K562 (cell line): Measurements from ENCODE around the gene UCHL5. TPM values are rescaled to one million over a fixed set of nuclear protein-coding genes. Genes with fewer than 3 reads are reported as not detected.

ENCODE experiments used
- ARID4B ChIP-seq: sonication (generic); formaldehyde crosslinking; IDR thresholded peaks from 2 replicates; pipeline ENCODE4 v1.8.0; 2022; ENCODE audit warnings: mild to moderate bottlenecking, missing genetic modification reagents
- CREB1 ChIP-seq, 2 experiments: sonication (generic) in 1 of 2; formaldehyde crosslinking in 1 of 2; IDR thresholded peaks; 2 replicates each; pipeline versions ENCODE4 v1.6.1 to v1.8.0; 2012 to 2022; ENCODE audit warnings: inconsistent platforms in 1 of 2, mild to moderate bottlenecking in 1 of 2, missing genetic modification reagents in 1 of 2, moderate library complexity in 1 of 2
- DPF2 ChIP-seq: fragments of 450-650 bp; IDR thresholded peaks from 2 replicates; pipeline ENCODE4 v1.6.1; 2016
- ELF1 ChIP-seq: fragments of 200-800 bp; sonication (Bioruptor generic); IDR thresholded peaks from 2 replicates; pipeline ENCODE4 v1.6.1; 2016; ENCODE audit warnings: missing genetic modification characterization, missing compliant biosample characterization
- ETV1 ChIP-seq: fragments of 450-650 bp; conservative IDR thresholded peaks from 2 replicates; pipeline ENCODE4 v1.6.1; 2016; ENCODE audit warnings: missing genetic modification characterization, control low read depth, low read depth, missing compliant biosample characterization
- FOXP1 ChIP-seq: sonication (generic); formaldehyde crosslinking; IDR thresholded peaks from 2 replicates; pipeline ENCODE4 v1.8.0; 2022; ENCODE audit warnings: mild to moderate bottlenecking, missing genetic modification reagents
- NFIC ChIP-seq: fragments of 450-650 bp; IDR thresholded peaks from 2 replicates; pipeline ENCODE4 v1.6.1; 2017; ENCODE audit warnings: mild to moderate bottlenecking, inconsistent platforms
- NR2C2 ChIP-seq, 2 experiments: fragments of 200-800 bp in 1 of 2; sonication (Bioruptor generic) in 1 of 2; sonication (generic) in 1 of 2; formaldehyde crosslinking in 1 of 2; IDR thresholded peaks; 2 replicates each; pipeline versions ENCODE4 v1.6.1 to v1.8.0; 2016 to 2022; ENCODE audit warnings: mild to moderate bottlenecking in 1 of 2, missing compliant biosample characterization in 1 of 2, missing genetic modification characterization in 1 of 2, missing genetic modification reagents in 1 of 2
- RNF2 ChIP-seq: sonication (generic); IDR thresholded peaks from 2 replicates; pipeline ENCODE4 v1.6.1; 2016
- SMARCA4 ChIP-seq: fragments of 450-650 bp; IDR thresholded peaks from 2 replicates; pipeline ENCODE4 v1.6.1; 2016
- SMARCC2 ChIP-seq: fragments of 450-650 bp; IDR thresholded peaks from 2 replicates; pipeline ENCODE4 v1.6.1; 2017; ENCODE audit warnings: antibody characterized with exemption, moderate library complexity, mild to moderate bottlenecking, low read depth
- TFE3 ChIP-seq: fragments of 450-650 bp; formaldehyde crosslinking; IDR thresholded peaks from 2 replicates; pipeline ENCODE4 v1.4.0; 2020; ENCODE audit warnings: mild to moderate bottlenecking, mixed read lengths
- ZBED1 ChIP-seq: IDR thresholded peaks from 2 replicates; pipeline ENCODE4 v1.6.1; 2014
- ZNF12 ChIP-seq: sonication (generic); formaldehyde crosslinking; IDR thresholded peaks from 2 replicates; pipeline ENCODE4 v1.4.0; 2020; ENCODE audit warnings: mild to moderate bottlenecking, missing genetic modification reagents
- ZNF717 ChIP-seq: fragments of 250-450 bp; sonication (Bioruptor Pico); IDR thresholded peaks from 2 replicates; pipeline ENCODE4 v1.5.0; 2021
- polyA plus RNA-seq, 8 experiments: library from polyadenylated mRNA; depleted of rRNA in 4 of 8; stranded (reverse) in 5 of 8; unstranded in 3 of 8; fragments of >200 nt; fragmentation: Nextera tagmentation in 2 of 8; fragmentation: Illumina TruSeq in 1 of 8; extraction: Ambion mirVana in 2 of 8; extraction: Trizol in 1 of 8; gene quantifications; 2 replicates each; pipeline versions ENCODE4 v1.2.1 to v1.2.3, GENCODE V29; 2011 to 2014; ENCODE audit warnings: inconsistent platforms in 1 of 8, missing spikeins in 1 of 8
- total RNA-seq, 7 experiments: library from RNA; depleted of rRNA in 6 of 7; stranded (reverse); fragments of >200 nt in 6 of 7; fragmentation: Illumina TruSeq in 2 of 7; extraction: Trizol in 2 of 7; gene quantifications; 2 replicates each; pipeline versions ENCODE4 v1.2.1 to v1.2.3, GENCODE V29; 2011 to 2021; ENCODE audit warnings: low replicate concordance in 1 of 7
- TF ChIP-seq, protein P1 (sequence below): fragments of 200-800 bp; sonication (Bioruptor generic); IDR thresholded peaks from 2 replicates; pipeline ENCODE4 v1.6.1; 2016; ENCODE audit warnings: missing genetic modification characterization, missing compliant biosample characterization

UCHL5 gene
- total and polyA plus RNA-seq, 9 of the 15 experiments (the other 6 are each of a cell fraction or from before 2014, with no cell fraction given): 61.0 to 206 (median 122) TPM

DNA sequence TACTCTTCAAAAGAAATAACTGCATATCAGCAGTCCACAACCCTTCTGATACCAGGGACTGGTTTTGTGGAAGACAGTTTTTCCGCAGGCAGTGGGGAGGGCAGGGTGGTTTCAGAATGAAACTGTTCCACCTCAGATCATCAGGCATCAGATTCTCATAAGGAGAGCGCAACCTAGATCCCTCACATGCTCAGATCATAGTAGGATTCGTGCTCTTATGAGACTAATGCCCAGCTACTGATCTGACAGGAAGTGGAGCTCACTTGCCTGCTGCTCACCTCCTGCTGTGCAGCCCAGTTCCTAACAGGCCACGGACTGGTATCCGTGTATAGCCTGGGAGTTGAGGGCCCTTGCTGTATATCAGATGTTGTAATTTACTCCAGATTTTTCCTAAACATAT lies 11.8 kb upstream of the UCHL5 start (continued):
- no peak for TF ChIP-seq NR2C2 (CRISPR knock-in tag; IDR thresholded peaks at IDR 0.05)
- TF ChIP-seq NR2C2 (tag; IDR thresholded peaks at IDR 0.05): no peak
- no peak for TF ChIP-seq TFE3 (CRISPR knock-in tag)
- peak; percentile 27; the same call in 1 of the 2 replicates for TF ChIP-seq ETV1
- TF ChIP-seq, protein P1, sequence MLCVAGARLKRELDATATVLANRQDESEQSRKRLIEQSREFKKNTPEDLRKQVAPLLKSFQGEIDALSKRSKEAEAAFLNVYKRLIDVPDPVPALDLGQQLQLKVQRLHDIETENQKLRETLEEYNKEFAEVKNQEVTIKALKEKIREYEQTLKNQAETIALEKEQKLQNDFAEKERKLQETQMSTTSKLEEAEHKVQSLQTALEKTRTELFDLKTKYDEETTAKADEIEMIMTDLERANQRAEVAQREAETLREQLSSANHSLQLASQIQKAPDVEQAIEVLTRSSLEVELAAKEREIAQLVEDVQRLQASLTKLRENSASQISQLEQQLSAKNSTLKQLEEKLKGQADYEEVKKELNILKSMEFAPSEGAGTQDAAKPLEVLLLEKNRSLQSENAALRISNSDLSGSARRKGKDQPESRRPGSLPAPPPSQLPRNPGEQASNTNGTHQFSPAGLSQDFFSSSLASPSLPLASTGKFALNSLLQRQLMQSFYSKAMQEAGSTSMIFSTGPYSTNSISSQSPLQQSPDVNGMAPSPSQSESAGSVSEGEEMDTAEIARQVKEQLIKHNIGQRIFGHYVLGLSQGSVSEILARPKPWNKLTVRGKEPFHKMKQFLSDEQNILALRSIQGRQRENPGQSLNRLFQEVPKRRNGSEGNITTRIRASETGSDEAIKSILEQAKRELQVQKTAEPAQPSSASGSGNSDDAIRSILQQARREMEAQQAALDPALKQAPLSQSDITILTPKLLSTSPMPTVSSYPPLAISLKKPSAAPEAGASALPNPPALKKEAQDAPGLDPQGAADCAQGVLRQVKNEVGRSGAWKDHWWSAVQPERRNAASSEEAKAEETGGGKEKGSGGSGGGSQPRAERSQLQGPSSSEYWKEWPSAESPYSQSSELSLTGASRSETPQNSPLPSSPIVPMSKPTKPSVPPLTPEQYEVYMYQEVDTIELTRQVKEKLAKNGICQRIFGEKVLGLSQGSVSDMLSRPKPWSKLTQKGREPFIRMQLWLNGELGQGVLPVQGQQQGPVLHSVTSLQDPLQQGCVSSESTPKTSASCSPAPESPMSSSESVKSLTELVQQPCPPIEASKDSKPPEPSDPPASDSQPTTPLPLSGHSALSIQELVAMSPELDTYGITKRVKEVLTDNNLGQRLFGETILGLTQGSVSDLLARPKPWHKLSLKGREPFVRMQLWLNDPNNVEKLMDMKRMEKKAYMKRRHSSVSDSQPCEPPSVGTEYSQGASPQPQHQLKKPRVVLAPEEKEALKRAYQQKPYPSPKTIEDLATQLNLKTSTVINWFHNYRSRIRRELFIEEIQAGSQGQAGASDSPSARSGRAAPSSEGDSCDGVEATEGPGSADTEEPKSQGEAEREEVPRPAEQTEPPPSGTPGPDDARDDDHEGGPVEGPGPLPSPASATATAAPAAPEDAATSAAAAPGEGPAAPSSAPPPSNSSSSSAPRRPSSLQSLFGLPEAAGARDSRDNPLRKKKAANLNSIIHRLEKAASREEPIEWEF (CRISPR knock-in tag): no peak
- no peak for TF ChIP-seq ZNF717 (CRISPR knock-in tag)
- 0 out of 2 replicates have a peak, but pooled peaks have one; percentile 10 for TF ChIP-seq DPF2
- no peak for TF ChIP-seq NFIC
- no peak for TF ChIP-seq SMARCC2
- TF ChIP-seq RNF2: no peak
- TF ChIP-seq FOXP1 (CRISPR knock-in tag): no peak
- no peak for TF ChIP-seq ARID4B (CRISPR knock-in tag)
- 0 out of 2 replicates have a peak, but pooled peaks have one; percentile 5 for TF ChIP-seq ELF1 (tag)
- no peak for TF ChIP-seq CREB1 (IDR thresholded peaks at IDR 0.05)
- no peak for TF ChIP-seq CREB1 (CRISPR knock-in tag; IDR thresholded peaks at IDR 0.05)
- 0 out of 2 replicates have a peak, but pooled peaks have one; percentile 18 for TF ChIP-seq SMARCA4
- 0 out of 2 replicates have a peak, but pooled peaks have one; percentile 33 for TF ChIP-seq ZBED1
- TF ChIP-seq ZNF12: no peak
